GM12864 (cell line): ENCODE measurements around the gene MIER2.

Experiments used
- DNase-seq: peaks from one replicate; pipeline ENCODE4 v3.0.0-alpha.2; 2011; ENCODE audit warnings: low read depth
- H3K4me3 ChIP-seq: 2 replicates; pipeline ENCODE4 v1.5.1; 2011; ENCODE audit warnings: mild to moderate bottlenecking, low read depth, low read length, control low read depth
- CTCF ChIP-seq: IDR thresholded peaks from 2 replicates; pipeline ENCODE4 v1.5.1; 2011; ENCODE audit warnings: low read depth, mild to moderate bottlenecking, moderate library complexity, low read length, control low read depth, inconsistent platforms; ENCODE audit errors: missing control alignments

MIER2 gene

GRCh38 chr19:335486-336066, 9.0 kb downstream of the MIER2 start:
- no peak overlapping the region for H3K4me3 ChIP-seq
- no peak for DNase-seq
- TF ChIP-seq CTCF: no peak

- no peak overlapping the region for H3K4me3 ChIP-seq
- no peak for TF ChIP-seq CTCF
- DNase-seq: no peak
Measured at GRCh38 chr19:335072-335471, 9.5 kb downstream of the MIER2 start.

GRCh38 chr19:334296-335071, 10.1 kb downstream of the MIER2 start:
- no peak for TF ChIP-seq CTCF
- H3K4me3 ChIP-seq: no peak overlapping the region
- no peak for DNase-seq

GRCh38 chr19:330503-330902, 14.1 kb downstream of the MIER2 start:
- no peak for DNase-seq
- no peak overlapping the region for H3K4me3 ChIP-seq
- TF ChIP-seq CTCF: no peak

GRCh38 chr19:329876-330275, 14.7 kb downstream of the MIER2 start:
- no peak for DNase-seq
- no peak overlapping the region for H3K4me3 ChIP-seq
- TF ChIP-seq CTCF: no peak

- no peak overlapping the region for H3K4me3 ChIP-seq
- DNase-seq: no peak
- TF ChIP-seq CTCF: no peak
Measured at GRCh38 chr19:328025-328505, 16.5 kb downstream of the MIER2 start.
